Coronary artery (tissue), 2 donors: ENCODE results near the gene GGT5.

Source experiments
- DNase-seq: peaks from one replicate; pipeline ENCODE4 v3.0.0-alpha.2; 2017; ENCODE audit warnings: low spot score
- H3K27ac ChIP-seq, 2 donors: fragments of 200-600 bp; sonication (generic); one replicate each; pipeline ENCODE4 v1.5.1; 2016 to 2019
- H3K4me3 ChIP-seq: fragments of 200-600 bp; sonication (generic); 2 replicates; pipeline ENCODE4 v1.5.1; 2016; ENCODE audit warnings: mild to moderate bottlenecking, moderate library complexity
- TF ChIP-seq, protein P1 (sequence below): fragments of 200-600 bp; sonication (generic); IDR thresholded peaks from one replicate; pipeline ENCODE4 v1.5.1; 2019; ENCODE audit warnings: antibody characterized with exemption

The GGT5 gene

DNA sequence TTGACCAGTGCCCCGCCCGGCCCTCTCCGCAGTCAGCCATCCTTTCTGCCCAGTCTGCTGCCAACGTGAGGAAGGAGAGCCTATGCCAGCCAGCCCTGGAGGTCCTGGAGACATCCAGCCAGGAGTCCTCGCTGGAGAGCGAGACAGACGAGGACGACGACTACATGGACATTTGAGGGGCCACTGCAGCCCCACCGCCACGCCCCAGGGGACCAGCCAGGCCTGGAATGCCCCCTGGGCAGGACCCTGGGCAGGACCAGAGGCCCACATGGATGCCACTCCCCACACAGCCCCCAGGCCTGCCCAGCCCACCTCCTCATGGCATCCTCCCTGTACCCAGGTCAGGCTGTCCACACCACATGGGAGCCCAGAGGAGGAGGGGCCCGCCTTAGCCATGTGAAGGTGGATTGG lies 66.9 kb downstream of the GGT5 start:
- peak overlapping the region; percentile 81 to 97 for H3K27ac ChIP-seq
- TF ChIP-seq, protein P1, sequence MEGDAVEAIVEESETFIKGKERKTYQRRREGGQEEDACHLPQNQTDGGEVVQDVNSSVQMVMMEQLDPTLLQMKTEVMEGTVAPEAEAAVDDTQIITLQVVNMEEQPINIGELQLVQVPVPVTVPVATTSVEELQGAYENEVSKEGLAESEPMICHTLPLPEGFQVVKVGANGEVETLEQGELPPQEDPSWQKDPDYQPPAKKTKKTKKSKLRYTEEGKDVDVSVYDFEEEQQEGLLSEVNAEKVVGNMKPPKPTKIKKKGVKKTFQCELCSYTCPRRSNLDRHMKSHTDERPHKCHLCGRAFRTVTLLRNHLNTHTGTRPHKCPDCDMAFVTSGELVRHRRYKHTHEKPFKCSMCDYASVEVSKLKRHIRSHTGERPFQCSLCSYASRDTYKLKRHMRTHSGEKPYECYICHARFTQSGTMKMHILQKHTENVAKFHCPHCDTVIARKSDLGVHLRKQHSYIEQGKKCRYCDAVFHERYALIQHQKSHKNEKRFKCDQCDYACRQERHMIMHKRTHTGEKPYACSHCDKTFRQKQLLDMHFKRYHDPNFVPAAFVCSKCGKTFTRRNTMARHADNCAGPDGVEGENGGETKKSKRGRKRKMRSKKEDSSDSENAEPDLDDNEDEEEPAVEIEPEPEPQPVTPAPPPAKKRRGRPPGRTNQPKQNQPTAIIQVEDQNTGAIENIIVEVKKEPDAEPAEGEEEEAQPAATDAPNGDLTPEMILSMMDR: no peak
- no peak for DNase-seq
- no peak overlapping the region for H3K4me3 ChIP-seq

GRCh38 chr22:24177456-24177855 lies 67.4 kb downstream of the GGT5 start:
- TF ChIP-seq, protein P1: no peak
- no peak for DNase-seq
- Histone ChIP-seq H3K27ac (peak overlapping the region; percentile 81 to 97), H3K4me3 (no peak overlapping the region)

DNA sequence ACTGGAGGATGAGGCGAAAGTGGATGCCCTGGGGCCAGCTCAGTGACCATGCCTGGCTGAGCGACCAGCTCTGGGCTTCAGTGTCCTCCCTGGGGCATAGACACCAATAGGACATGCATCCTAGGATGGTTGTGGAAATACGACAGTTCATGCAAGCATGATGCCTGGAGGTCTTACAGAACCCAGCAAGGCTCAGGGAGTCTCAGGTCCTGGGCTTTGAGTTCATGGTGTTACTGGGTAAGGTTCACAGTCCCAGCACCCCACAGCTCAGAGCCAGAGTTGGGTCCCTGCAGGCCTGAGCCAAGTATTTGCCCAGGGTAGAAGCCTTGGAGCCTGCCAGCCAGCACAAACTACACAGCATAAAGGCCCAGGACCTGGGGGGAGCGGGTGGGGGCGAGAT lies 67.8 kb downstream of the GGT5 start:
- peak overlapping the region; percentile 81 to 97 for H3K27ac ChIP-seq
- TF ChIP-seq, protein P1: no peak
- no peak for DNase-seq
- no peak overlapping the region for H3K4me3 ChIP-seq

DNA sequence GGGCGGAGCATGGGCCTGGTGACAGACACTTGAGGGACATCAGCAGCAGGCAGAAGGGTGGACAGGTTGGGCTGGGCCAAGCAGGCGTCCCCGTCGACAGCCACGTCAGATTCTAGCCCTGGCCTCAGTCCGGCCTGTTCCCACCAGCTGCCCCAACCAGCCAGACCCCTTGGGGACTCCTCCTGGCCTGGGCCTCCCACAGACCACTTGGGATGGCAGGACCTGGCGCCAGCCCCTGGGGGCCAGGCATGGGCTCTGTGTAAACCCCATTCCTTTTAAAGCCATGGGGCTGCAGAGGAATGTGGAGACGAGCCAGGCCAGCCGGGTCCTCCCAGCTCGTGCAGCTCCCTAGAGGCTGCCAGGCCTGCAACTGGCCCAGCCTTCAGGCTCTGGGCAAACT lies 68.3 kb downstream of the GGT5 start:
- peak; percentile 96 for DNase-seq
- TF ChIP-seq, protein P1: no peak
- H3K4me3 ChIP-seq: no peak overlapping the region
- H3K27ac ChIP-seq: peak overlapping the region; percentile 81 to 97

GRCh38 chr22:24176040-24176439 lies 68.8 kb downstream of the GGT5 start:
- TF ChIP-seq, protein P1: no peak
- Histone ChIP-seq H3K27ac (peak overlapping the region; percentile 81 to 97), H3K4me3 (no peak overlapping the region)
- no peak for DNase-seq

- TF ChIP-seq, protein P1: peak; percentile 82
- Histone ChIP-seq H3K27ac (peak overlapping the region; percentile 81 to 97), H3K4me3 (peak overlapping the region; percentile 6)
- DNase-seq: peak; percentile 93
These were observed 69.6 kb downstream of the GGT5 start for GRCh38 chr22:24175160-24175808.

GRCh38 chr22:24171822-24172221 lies 73.1 kb downstream of the GGT5 start:
- peak overlapping the region in 1 of 2 donors; percentile 24 for H3K27ac ChIP-seq
- DNase-seq: no peak
- TF ChIP-seq, protein P1: no peak
- H3K4me3 ChIP-seq: no peak overlapping the region
